ENCODE data around the gene TRERF1. TPM values are rescaled to one million over a fixed set of nuclear protein-coding genes. Genes with fewer than 3 reads are reported as not detected.
A peak's percentile ranks its signal among the peaks of the same experiment; 100 is the strongest.

Gene TRERF1
- total and polyA plus RNA-seq, 2 of the 4 experiments (the other 2 are of a cell fraction): 6.3 to 9.9 TPM

GRCh38 chr6:42367353-42368011 is 84.2 kb downstream of the TRERF1 start:
- Histone ChIP-seq H2BK20ac (ENCODE audit: low read depth, low read length) (peak overlapping the region; percentile 75), H4K5ac (ENCODE audit: low read depth, low read length) (peak overlapping the region; percentile 72), H4K20me1 (ENCODE audit: insufficient read depth, low read length) (peaks cover 14% of the 10 kb centered on the region; the same call in 1 of the 2 replicates), H3K79me1 (ENCODE audit: low read depth in 1 of 2, low read length in 2 of 2) (peaks cover 71 to 96% of the 10 kb centered on the region in 2 experiments), H3K18ac (ENCODE audit: low read depth, low read length) (peak overlapping the region; percentile 56), H4K8ac (ENCODE audit: low read depth in 2 of 2, low read length in 2 of 2) (peak overlapping the region; percentile 48 to 75), H3K9ac (ENCODE audit: low read depth, low read length) (peak overlapping the region; percentile 33), H3K4me2 (ENCODE audit: low read depth, low read length) (peak overlapping the region; percentile 38), H3K4me1 (ENCODE audit: control insufficient read depth, insufficient read depth, low read length) (peaks cover 16% of the 10 kb centered on the region), H3K56ac (ENCODE audit: extremely low read depth, insufficient read depth, low read length) (peak overlapping the region; percentile 66), H3K4ac (ENCODE audit: low read depth, low read length) (peak overlapping the region; percentile 90), H4K91ac (ENCODE audit: insufficient read depth, low read depth, low read length) (peak overlapping the region; percentile 90), H2BK15ac (ENCODE audit: low read depth, low read length) (peak overlapping the region; percentile 53; the same call in 1 of the 3 replicates), H2AK9ac (replicated peaks; ENCODE audit: low read depth, low read length, poor library complexity) (peak overlapping the region; percentile 38), H3K4me3 (ENCODE audit: insufficient read depth, low read depth, low read length) (no peak overlapping the region), H2BK120ac (ENCODE audit: low read depth, low read length) (peak overlapping the region; percentile 89), H3K9me3 (ENCODE audit: control insufficient read depth, insufficient read depth, low read length) (no peaks in the 10 kb centered on the region), H3K27me3 (ENCODE audit: control insufficient read depth, insufficient read depth, low read length) (no peaks in the 10 kb centered on the region), H3K27ac (ENCODE audit: insufficient read depth, low read length) (peak overlapping the region; percentile 79), H3K14ac (replicated peaks; ENCODE audit: low read depth, low read length) (peak overlapping the region; percentile 82), H2AK5ac (ENCODE audit: low read depth, low read length) (peak overlapping the region; percentile 54), H3K9me1 (ENCODE audit: insufficient read depth, low read length) (peaks cover 47% of the 10 kb centered on the region), H2AFZ (replicated peaks; ENCODE audit: low read length, poor library complexity) (peak overlapping the region; percentile 52), H2BK5ac (ENCODE audit: low read depth, low read length, poor library complexity, severe bottlenecking) (peak overlapping the region; percentile 83), H3K36me3 (ENCODE audit: control insufficient read depth, insufficient read depth, low read length) (peaks cover 2% of the 10 kb centered on the region; the same call in 1 of the 2 replicates), H3K23ac (ENCODE audit: low read depth, low read length) (peak overlapping the region; percentile 79)
- no TSS peak for BruUV-seq (replicated peaks)
- intact Hi-C loops (cut with micrococcal nuclease) (no loop called here), dilution Hi-C loops (cut with HindIII; ENCODE audit: low sequenced_read_pairs, unreplicated experiment) (no loop called here), in situ Hi-C loops (cut with MboI; ENCODE audit: low sequenced_read_pairs) (no loop called here)
- ATAC-seq (ENCODE audit: low read depth) (peak; percentile 59), DNase-seq (peak; percentile 60)
- WGBS, 2 experiments (ENCODE audit: extremely low coverage in 2 of 2, insufficient read length in 1 of 2): 70% methylated on average over 6 of the region's 14 CpGs; no CpG with 5 or more reads in 1 of the 2 experiments
- no peak for TF ChIP-seq CHD1 (IDR thresholded peaks at IDR 0.05; ENCODE audit: low read depth, low read length)
- TF ChIP-seq, protein P1, sequence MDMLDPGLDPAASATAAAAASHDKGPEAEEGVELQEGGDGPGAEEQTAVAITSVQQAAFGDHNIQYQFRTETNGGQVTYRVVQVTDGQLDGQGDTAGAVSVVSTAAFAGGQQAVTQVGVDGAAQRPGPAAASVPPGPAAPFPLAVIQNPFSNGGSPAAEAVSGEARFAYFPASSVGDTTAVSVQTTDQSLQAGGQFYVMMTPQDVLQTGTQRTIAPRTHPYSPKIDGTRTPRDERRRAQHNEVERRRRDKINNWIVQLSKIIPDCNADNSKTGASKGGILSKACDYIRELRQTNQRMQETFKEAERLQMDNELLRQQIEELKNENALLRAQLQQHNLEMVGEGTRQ (IDR thresholded peaks at IDR 0.05; ENCODE audit: low read depth, low read length): no peak
- TF ChIP-seq MAZ (IDR thresholded peaks at IDR 0.05; ENCODE audit: borderline replicate concordance, low read depth, low read length): peak; percentile 17; the same call in 1 of the 2 replicates
- ChIA-PET POLR2A (ENCODE audit: unreplicated experiment) (no interaction called here), CTCF (interaction anchor here (1.6 kb wide), 1 partner anchor 180 kb away, joined by 5 read pairs; no protein-coding TSS in a partner anchor)

Measured in IMR-90 (cell line).